Measurements from ENCODE around the gene ANKH.

DNA sequence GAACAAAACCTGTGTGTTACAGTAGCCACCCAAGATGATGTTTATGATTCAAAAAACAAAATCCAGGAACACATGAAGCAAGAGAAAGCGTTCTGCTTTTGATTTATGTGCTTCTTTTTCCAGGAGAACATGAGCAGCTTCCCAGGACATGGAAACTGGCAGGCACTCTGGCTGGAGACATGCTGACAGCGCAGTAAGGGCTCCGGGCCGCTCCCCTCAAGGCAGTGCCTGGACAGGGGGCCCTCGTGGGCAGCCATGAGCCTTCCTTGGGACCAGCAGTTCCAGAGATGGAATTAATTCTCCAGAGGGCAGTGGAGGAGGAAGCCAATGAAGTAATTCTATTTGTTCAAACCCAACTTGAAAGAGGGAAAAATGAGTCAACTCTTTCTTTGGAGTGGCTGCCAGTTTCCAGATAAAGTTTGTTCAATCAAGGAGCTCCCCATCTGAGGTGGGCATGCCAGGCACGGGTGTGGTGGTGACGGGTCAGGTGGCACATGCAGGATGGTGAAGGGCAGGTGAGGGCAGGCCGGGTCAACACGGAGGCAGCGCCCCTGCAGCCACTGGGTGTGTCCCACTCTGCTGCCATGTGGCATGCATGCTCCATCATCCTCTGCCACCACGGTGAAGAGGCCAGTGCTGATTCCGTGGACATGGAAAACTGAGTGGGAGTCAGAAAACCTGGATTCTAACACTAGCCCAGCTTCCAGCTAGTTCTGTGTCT, 123.2 kb downstream of the ANKH start:
- TF ChIP-seq, protein P1, sequence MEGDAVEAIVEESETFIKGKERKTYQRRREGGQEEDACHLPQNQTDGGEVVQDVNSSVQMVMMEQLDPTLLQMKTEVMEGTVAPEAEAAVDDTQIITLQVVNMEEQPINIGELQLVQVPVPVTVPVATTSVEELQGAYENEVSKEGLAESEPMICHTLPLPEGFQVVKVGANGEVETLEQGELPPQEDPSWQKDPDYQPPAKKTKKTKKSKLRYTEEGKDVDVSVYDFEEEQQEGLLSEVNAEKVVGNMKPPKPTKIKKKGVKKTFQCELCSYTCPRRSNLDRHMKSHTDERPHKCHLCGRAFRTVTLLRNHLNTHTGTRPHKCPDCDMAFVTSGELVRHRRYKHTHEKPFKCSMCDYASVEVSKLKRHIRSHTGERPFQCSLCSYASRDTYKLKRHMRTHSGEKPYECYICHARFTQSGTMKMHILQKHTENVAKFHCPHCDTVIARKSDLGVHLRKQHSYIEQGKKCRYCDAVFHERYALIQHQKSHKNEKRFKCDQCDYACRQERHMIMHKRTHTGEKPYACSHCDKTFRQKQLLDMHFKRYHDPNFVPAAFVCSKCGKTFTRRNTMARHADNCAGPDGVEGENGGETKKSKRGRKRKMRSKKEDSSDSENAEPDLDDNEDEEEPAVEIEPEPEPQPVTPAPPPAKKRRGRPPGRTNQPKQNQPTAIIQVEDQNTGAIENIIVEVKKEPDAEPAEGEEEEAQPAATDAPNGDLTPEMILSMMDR (conservative IDR thresholded peaks at IDR 0.05; ENCODE audit: low read depth, low read length), result no peak
- TF ChIP-seq EZH2 (IDR thresholded peaks at IDR 0.05; ENCODE audit: borderline replicate concordance, low read depth, low read length, poor library complexity, severe bottlenecking), result no peak
